ENCODE data around the gene ELMO3.
A peak's percentile ranks its signal among the peaks of the same experiment; 100 is the strongest.

Gene ELMO3

GRCh38 chr16:67248401-67249177, 49.7 kb downstream of the ELMO3 start, which contains the start of gene SLC9A5 (continued):
- no peak for TF ChIP-seq TSHZ1 (tag by site-specific recombination; IDR thresholded peaks at IDR 0.05; ENCODE audit: borderline replicate concordance)
- TF ChIP-seq SCRT1 (tag by site-specific recombination; IDR thresholded peaks at IDR 0.05; ENCODE audit: borderline replicate concordance), result no peak
- TF ChIP-seq ZNF10 (tag by site-specific recombination; IDR thresholded peaks at IDR 0.05), result no peak
- peak; percentile 73 for TF ChIP-seq ZNF423 (tag by site-specific recombination; IDR thresholded peaks at IDR 0.05)
- no peak for TF ChIP-seq BCL6B (tag by site-specific recombination; IDR thresholded peaks at IDR 0.05)
- TF ChIP-seq EGR2 (tag by site-specific recombination; IDR thresholded peaks at IDR 0.05; ENCODE audit: low read depth), result no peak
- no peak for TF ChIP-seq ZNF132 (tag by site-specific recombination; IDR thresholded peaks at IDR 0.05; ENCODE audit: borderline replicate concordance)
- no peak for TF ChIP-seq ZNF791 (tag by site-specific recombination; IDR thresholded peaks at IDR 0.05)
- TF ChIP-seq ZNF302 (tag by site-specific recombination; IDR thresholded peaks at IDR 0.05; ENCODE audit: low read depth), result no peak
- no peak for TF ChIP-seq ZFP69B (tag by site-specific recombination; IDR thresholded peaks at IDR 0.05)
- TF ChIP-seq, protein P1, sequence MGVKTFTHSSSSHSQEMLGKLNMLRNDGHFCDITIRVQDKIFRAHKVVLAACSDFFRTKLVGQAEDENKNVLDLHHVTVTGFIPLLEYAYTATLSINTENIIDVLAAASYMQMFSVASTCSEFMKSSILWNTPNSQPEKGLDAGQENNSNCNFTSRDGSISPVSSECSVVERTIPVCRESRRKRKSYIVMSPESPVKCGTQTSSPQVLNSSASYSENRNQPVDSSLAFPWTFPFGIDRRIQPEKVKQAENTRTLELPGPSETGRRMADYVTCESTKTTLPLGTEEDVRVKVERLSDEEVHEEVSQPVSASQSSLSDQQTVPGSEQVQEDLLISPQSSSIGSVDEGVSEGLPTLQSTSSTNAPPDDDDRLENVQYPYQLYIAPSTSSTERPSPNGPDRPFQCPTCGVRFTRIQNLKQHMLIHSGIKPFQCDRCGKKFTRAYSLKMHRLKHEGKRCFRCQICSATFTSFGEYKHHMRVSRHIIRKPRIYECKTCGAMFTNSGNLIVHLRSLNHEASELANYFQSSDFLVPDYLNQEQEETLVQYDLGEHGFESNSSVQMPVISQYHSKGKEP (tag by site-specific recombination; IDR thresholded peaks at IDR 0.05), result no peak
- TF ChIP-seq OVOL3 (tag by site-specific recombination; IDR thresholded peaks at IDR 0.05), result no peak
- no peak for TF ChIP-seq ZNF394 (tag by site-specific recombination; IDR thresholded peaks at IDR 0.05; ENCODE audit: borderline replicate concordance)
- TF ChIP-seq SP3 (tag by site-specific recombination; IDR thresholded peaks at IDR 0.05), result peak; percentile 22; the same call in 1 of the 2 replicates
- TF ChIP-seq, protein P2, sequence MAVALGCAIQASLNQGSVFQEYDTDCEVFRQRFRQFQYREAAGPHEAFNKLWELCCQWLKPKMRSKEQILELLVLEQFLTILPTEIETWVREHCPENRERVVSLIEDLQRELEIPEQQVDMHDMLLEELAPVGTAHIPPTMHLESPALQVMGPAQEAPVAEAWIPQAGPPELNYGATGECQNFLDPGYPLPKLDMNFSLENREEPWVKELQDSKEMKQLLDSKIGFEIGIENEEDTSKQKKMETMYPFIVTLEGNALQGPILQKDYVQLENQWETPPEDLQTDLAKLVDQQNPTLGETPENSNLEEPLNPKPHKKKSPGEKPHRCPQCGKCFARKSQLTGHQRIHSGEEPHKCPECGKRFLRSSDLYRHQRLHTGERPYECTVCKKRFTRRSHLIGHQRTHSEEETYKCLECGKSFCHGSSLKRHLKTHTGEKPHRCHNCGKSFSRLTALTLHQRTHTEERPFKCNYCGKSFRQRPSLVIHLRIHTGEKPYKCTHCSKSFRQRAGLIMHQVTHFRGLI (tag by site-specific recombination; IDR thresholded peaks at IDR 0.05), result no peak
- TF ChIP-seq, protein P3, sequence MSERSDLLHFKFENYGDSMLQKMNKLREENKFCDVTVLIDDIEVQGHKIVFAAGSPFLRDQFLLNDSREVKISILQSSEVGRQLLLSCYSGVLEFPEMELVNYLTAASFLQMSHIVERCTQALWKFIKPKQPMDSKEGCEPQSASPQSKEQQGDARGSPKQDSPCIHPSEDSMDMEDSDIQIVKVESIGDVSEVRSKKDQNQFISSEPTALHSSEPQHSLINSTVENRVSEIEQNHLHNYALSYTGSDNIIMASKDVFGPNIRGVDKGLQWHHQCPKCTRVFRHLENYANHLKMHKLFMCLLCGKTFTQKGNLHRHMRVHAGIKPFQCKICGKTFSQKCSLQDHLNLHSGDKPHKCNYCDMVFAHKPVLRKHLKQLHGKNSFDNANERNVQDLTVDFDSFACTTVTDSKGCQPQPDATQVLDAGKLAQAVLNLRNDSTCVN (tag by site-specific recombination; optimal IDR thresholded peaks at IDR 0.05), result peak; percentile 86
- TF ChIP-seq PATZ1 (tag by site-specific recombination; IDR thresholded peaks at IDR 0.05), result peak; percentile 93
- TF ChIP-seq HOXA7 (CRISPR knock-in tag; IDR thresholded peaks at IDR 0.05; ENCODE audit: borderline replicate concordance), result no peak
- TF ChIP-seq SP2 (tag by site-specific recombination; IDR thresholded peaks at IDR 0.05), result 0 out of 2 replicates have a peak, but pooled peaks have one; percentile 25
- no peak for TF ChIP-seq SP7 (tag by site-specific recombination; IDR thresholded peaks at IDR 0.05)
- TF ChIP-seq ZNF292 (tag by site-specific recombination; IDR thresholded peaks at IDR 0.05; ENCODE audit: borderline replicate concordance, low read depth), result no peak
- no peak for TF ChIP-seq ZNF501 (tag by site-specific recombination; IDR thresholded peaks at IDR 0.05)
- no peak for TF ChIP-seq ZNF175 (tag by site-specific recombination; IDR thresholded peaks at IDR 0.05)
- TF ChIP-seq ZNF2 (tag by site-specific recombination; IDR thresholded peaks at IDR 0.05), result no peak
- TF ChIP-seq TRIM28 (IDR thresholded peaks at IDR 0.05; ENCODE audit: borderline replicate concordance, low read length), result no peak
- peak; percentile 63 for TF ChIP-seq ZFHX2 (tag by site-specific recombination; conservative IDR thresholded peaks at IDR 0.05)
- TF ChIP-seq INSM2 (tag by site-specific recombination; IDR thresholded peaks at IDR 0.05), result no peak
